ENCODE results near the gene LHX3. TPM values are rescaled to one million over a fixed set of nuclear protein-coding genes. Genes with fewer than 3 reads are reported as not detected.

The LHX3 gene
- total RNA-seq, 1 experiment from 2014 or later, result 0.07 TPM

GRCh38 chr9:136226680-136227407 is 21.9 kb upstream of the LHX3 start:
- no peak for DNase-seq
- Histone ChIP-seq H3K4me3 (ENCODE audit: insufficient read depth, low read depth, low read length) (no peak overlapping the region), H3K27me3 (ENCODE audit: control insufficient read depth, insufficient read depth, low read length) (no peaks in the 10 kb centered on the region), H3K36me3 (replicated peaks; ENCODE audit: control insufficient read depth, insufficient read depth, low read length) (peaks cover 2% of the 10 kb centered on the region)

GRCh38 chr9:136225748-136226679 is 21.1 kb upstream of the LHX3 start:
- no peaks in the 10 kb centered on the region for H3K27me3 ChIP-seq (ENCODE audit: control insufficient read depth, insufficient read depth, low read length)
- H3K36me3 ChIP-seq (replicated peaks; ENCODE audit: control insufficient read depth, insufficient read depth, low read length), result peaks cover 2% of the 10 kb centered on the region
- DNase-seq, result peak; percentile 96
- no peak overlapping the region for H3K4me3 ChIP-seq (ENCODE audit: insufficient read depth, low read depth, low read length)

GRCh38 chr9:136225366-136225747 is 20.4 kb upstream of the LHX3 start:
- Histone ChIP-seq H3K27me3 (ENCODE audit: control insufficient read depth, insufficient read depth, low read length) (no peaks in the 10 kb centered on the region), H3K4me3 (ENCODE audit: insufficient read depth, low read depth, low read length) (no peak overlapping the region), H3K36me3 (replicated peaks; ENCODE audit: control insufficient read depth, insufficient read depth, low read length) (peaks cover 1% of the 10 kb centered on the region)
- no peak for DNase-seq

GRCh38 chr9:136223871-136224640 is 19.1 kb upstream of the LHX3 start:
- peaks cover 1% of the 10 kb centered on the region for H3K36me3 ChIP-seq (replicated peaks; ENCODE audit: control insufficient read depth, insufficient read depth, low read length)
- H3K27me3 ChIP-seq (ENCODE audit: control insufficient read depth, insufficient read depth, low read length), result no peaks in the 10 kb centered on the region
- no peak overlapping the region for H3K4me3 ChIP-seq (ENCODE audit: insufficient read depth, low read depth, low read length)
- no peak for DNase-seq

GRCh38 chr9:136222906-136223285 is 18.0 kb upstream of the LHX3 start:
- Histone ChIP-seq H3K4me3 (ENCODE audit: insufficient read depth, low read depth, low read length) (no peak overlapping the region), H3K27me3 (ENCODE audit: control insufficient read depth, insufficient read depth, low read length) (no peaks in the 10 kb centered on the region), H3K36me3 (replicated peaks; ENCODE audit: control insufficient read depth, insufficient read depth, low read length) (peaks cover 1% of the 10 kb centered on the region)
- DNase-seq, result no peak

- H3K36me3 ChIP-seq (replicated peaks; ENCODE audit: control insufficient read depth, insufficient read depth, low read length), result peaks cover 1% of the 10 kb centered on the region
- H3K4me3 ChIP-seq (ENCODE audit: insufficient read depth, low read depth, low read length), result no peak overlapping the region
- H3K27me3 ChIP-seq (ENCODE audit: control insufficient read depth, insufficient read depth, low read length), result no peaks in the 10 kb centered on the region
- DNase-seq, result no peak
Measured at GRCh38 chr9:136222166-136222905, 17.4 kb upstream of the LHX3 start.

- DNase-seq, result no peak
- Histone ChIP-seq H3K27me3 (ENCODE audit: control insufficient read depth, insufficient read depth, low read length) (no peaks in the 10 kb centered on the region), H3K4me3 (ENCODE audit: insufficient read depth, low read depth, low read length) (no peak overlapping the region), H3K36me3 (replicated peaks; ENCODE audit: control insufficient read depth, insufficient read depth, low read length) (peaks cover 6% of the 10 kb centered on the region)
Measured at GRCh38 chr9:136220017-136220729, 15.2 kb upstream of the LHX3 start.

- H3K36me3 ChIP-seq (replicated peaks; ENCODE audit: control insufficient read depth, insufficient read depth, low read length), result peaks cover 11% of the 10 kb centered on the region
Measured at GRCh38 chr9:136219276-136219675, 14.3 kb upstream of the LHX3 start.

GRCh38 chr9:136218673-136219072 is 13.7 kb upstream of the LHX3 start:
- Histone ChIP-seq H3K27me3 (ENCODE audit: control insufficient read depth, insufficient read depth, low read length) (no peaks in the 10 kb centered on the region), H3K36me3 (replicated peaks; ENCODE audit: control insufficient read depth, insufficient read depth, low read length) (peaks cover 14% of the 10 kb centered on the region), H3K4me3 (ENCODE audit: insufficient read depth, low read depth, low read length) (no peak overlapping the region)
- DNase-seq, result no peak

More at GRCh38 chr9:136219276-136219675, 14.3 kb upstream of the LHX3 start:
- H3K27me3 ChIP-seq (ENCODE audit: control insufficient read depth, insufficient read depth, low read length), result no peaks in the 10 kb centered on the region
- DNase-seq, result no peak
- no peak overlapping the region for H3K4me3 ChIP-seq (ENCODE audit: insufficient read depth, low read depth, low read length)

- Histone ChIP-seq H3K36me3 (replicated peaks; ENCODE audit: control insufficient read depth, insufficient read depth, low read length) (peaks cover 15% of the 10 kb centered on the region), H3K27me3 (ENCODE audit: control insufficient read depth, insufficient read depth, low read length) (no peaks in the 10 kb centered on the region), H3K4me3 (ENCODE audit: insufficient read depth, low read depth, low read length) (no peak overlapping the region)
- DNase-seq, result no peak
Measured at GRCh38 chr9:136218271-136218670, 13.3 kb upstream of the LHX3 start.

GRCh38 chr9:136216541-136217244 is 11.8 kb upstream of the LHX3 start:
- Histone ChIP-seq H3K27me3 (ENCODE audit: control insufficient read depth, insufficient read depth, low read length) (no peaks in the 10 kb centered on the region), H3K36me3 (replicated peaks; ENCODE audit: control insufficient read depth, insufficient read depth, low read length) (peaks cover 15% of the 10 kb centered on the region), H3K4me3 (ENCODE audit: insufficient read depth, low read depth, low read length) (no peak overlapping the region)
- DNase-seq, result peak; percentile 87

- H3K4me3 ChIP-seq (ENCODE audit: insufficient read depth, low read depth, low read length), result no peak overlapping the region
Measured at GRCh38 chr9:136213733-136214132, 8.8 kb upstream of the LHX3 start.

GRCh38 chr9:136212345-136212950 is 7.5 kb upstream of the LHX3 start:
- Histone ChIP-seq H3K4me3 (ENCODE audit: insufficient read depth, low read depth, low read length) (no peak overlapping the region), H3K27me3 (ENCODE audit: control insufficient read depth, insufficient read depth, low read length) (no peaks in the 10 kb centered on the region), H3K36me3 (replicated peaks; ENCODE audit: control insufficient read depth, insufficient read depth, low read length) (peaks cover 15% of the 10 kb centered on the region)
- DNase-seq, result no peak

More at GRCh38 chr9:136213733-136214132, 8.8 kb upstream of the LHX3 start:
- Histone ChIP-seq H3K36me3 (replicated peaks; ENCODE audit: control insufficient read depth, insufficient read depth, low read length) (peaks cover 15% of the 10 kb centered on the region), H3K27me3 (ENCODE audit: control insufficient read depth, insufficient read depth, low read length) (no peaks in the 10 kb centered on the region)
- DNase-seq, result no peak
